ENCODE data around the gene IL17RD.

Gene IL17RD

GRCh38 chr3:57093971-57094535 lies 71.1 kb downstream of the IL17RD start:
- TF ChIP-seq CTCF (IDR thresholded peaks at IDR 0.05): no peak
- no peaks in the 10 kb centered on the region for H3K9me3 ChIP-seq
- H3K27me3 ChIP-seq: no peaks in the 10 kb centered on the region
- H3K4me3 ChIP-seq (ENCODE audit: low read depth in 1 of 2, low read length in 1 of 2): no peak overlapping the region
- no peak overlapping the region for H3K27ac ChIP-seq
- H3K36me3 ChIP-seq: no peaks in the 10 kb centered on the region
- peaks cover 0 to 4% of the 10 kb centered on the region in 2 experiments for H3K4me1 ChIP-seq (ENCODE audit: control insufficient read depth in 1 of 2, insufficient read depth in 1 of 2, low read depth in 1 of 2, low read length in 1 of 2)

- Histone ChIP-seq H3K27ac (no peak overlapping the region), H3K9me3 (no peaks in the 10 kb centered on the region), H3K4me1 (ENCODE audit: control insufficient read depth in 1 of 2, insufficient read depth in 1 of 2, low read depth in 1 of 2, low read length in 1 of 2) (peaks cover 0 to 4% of the 10 kb centered on the region in 2 experiments), H3K4me3 (ENCODE audit: low read depth in 1 of 2, low read length in 1 of 2) (no peak overlapping the region), H3K27me3 (no peaks in the 10 kb centered on the region), H3K36me3 (no peaks in the 10 kb centered on the region)
- TF ChIP-seq CTCF (IDR thresholded peaks at IDR 0.05): no peak
Measured at GRCh38 chr3:57093489-57093888, 71.7 kb downstream of the IL17RD start.

GRCh38 chr3:57091521-57092273 lies 73.5 kb downstream of the IL17RD start:
- no peak for TF ChIP-seq CTCF (IDR thresholded peaks at IDR 0.05)
- Histone ChIP-seq H3K9me3 (no peaks in the 10 kb centered on the region), H3K27ac (no peak overlapping the region), H3K36me3 (no peaks in the 10 kb centered on the region), H3K4me1 (ENCODE audit: control insufficient read depth in 1 of 2, insufficient read depth in 1 of 2, low read depth in 1 of 2, low read length in 1 of 2) (peaks cover 0 to 4% of the 10 kb centered on the region in 2 experiments), H3K27me3 (no peaks in the 10 kb centered on the region), H3K4me3 (ENCODE audit: low read depth in 1 of 2, low read length in 1 of 2) (no peak overlapping the region)

GRCh38 chr3:57089043-57089442 lies 76.1 kb downstream of the IL17RD start:
- Histone ChIP-seq H3K36me3 (no peaks in the 10 kb centered on the region), H3K27ac (no peak overlapping the region), H3K9me3 (no peaks in the 10 kb centered on the region), H3K4me1 (ENCODE audit: control insufficient read depth in 1 of 2, insufficient read depth in 1 of 2, low read depth in 1 of 2, low read length in 1 of 2) (peaks cover 0 to 3% of the 10 kb centered on the region in 2 experiments), H3K27me3 (no peaks in the 10 kb centered on the region), H3K4me3 (ENCODE audit: low read depth in 1 of 2, low read length in 1 of 2) (no peak overlapping the region)
- no peak for TF ChIP-seq CTCF (IDR thresholded peaks at IDR 0.05)

GRCh38 chr3:57088503-57088902 lies 76.7 kb downstream of the IL17RD start:
- Histone ChIP-seq H3K9me3 (no peaks in the 10 kb centered on the region), H3K27ac (no peak overlapping the region), H3K4me3 (ENCODE audit: low read depth in 1 of 2, low read length in 1 of 2) (no peak overlapping the region), H3K27me3 (no peaks in the 10 kb centered on the region), H3K36me3 (no peaks in the 10 kb centered on the region), H3K4me1 (ENCODE audit: control insufficient read depth in 1 of 2, insufficient read depth in 1 of 2, low read depth in 1 of 2, low read length in 1 of 2) (no peaks in the 10 kb centered on the region)
- TF ChIP-seq CTCF (IDR thresholded peaks at IDR 0.05): no peak

Data from neutrophil (primary cell).